HCT116 (cell line): ENCODE data around the gene NOTCH1. TPM values are rescaled to one million over a fixed set of nuclear protein-coding genes. Genes with fewer than 3 reads are reported as not detected.

Source experiments
- ATAC-seq: fragments of 200-7000 bp; cut with Tn5 transposase; 2 replicates; pipeline ENCODE4 v1.9.1; 2020; ENCODE audit warnings: mild to moderate bottlenecking, moderate library complexity
- BruUV-seq: library from RNA; stranded (reverse); fragments of 400-500 nt; replicated peaks from 2 replicates; lab custom pipeline; 2021; lab: Mats Ljungman, UMichigan
- CTCF ChIA-PET: fragments of 300-600 bp; sonication (Branson Sonifier 250); formaldehyde crosslinking; loops from one replicate; lab custom pipeline; 2021; ENCODE audit warnings: antibody characterized with exemption; lab: Charles Lee
- POLR2A ChIA-PET: fragments of 300-600, 350-600 bp; sonication (Branson Sonifier 250); formaldehyde crosslinking; loops from one replicate; lab custom pipeline; 2021; ENCODE audit warnings: antibody characterized with exemption; lab: Charles Lee
- RAD21 ChIA-PET, 2 experiments: fragments of 300-600 bp; sonication (Branson Sonifier 250); formaldehyde crosslinking; loops; one replicate each; lab custom pipeline; 2023; ENCODE audit warnings: low total read pairs in 2 of 2; ENCODE audit not compliant: uncharacterized antibody in 2 of 2, unreplicated experiment in 2 of 2, low non-redundant PET in 1 of 2; lab: Charles Lee
- DNase-seq: peaks from one replicate; pipeline ENCODE4 v3.0.0-alpha.2; 2010; ENCODE audit warnings: low read depth, low spot score
- H2AFZ ChIP-seq: fragments of 200-600 bp; shearing (Covaris generic), sonication (generic); 2 replicates; pipeline ENCODE4 v1.6.1; 2017; ENCODE audit warnings: low read depth, mixed run types, mixed read lengths, antibody characterized with exemption, low read length; ENCODE audit not compliant: poor library complexity, severe bottlenecking
- H3K27ac ChIP-seq: 2 replicates; pipeline ENCODE4 v1.5.1; 2012; ENCODE audit warnings: low read depth, low read length
- H3K27me3 ChIP-seq: fragments of 200-600 bp; sonication (generic); 2 replicates; pipeline ENCODE4 v1.6.1; 2016; ENCODE audit warnings: mixed run types, low read length, mixed read lengths; ENCODE audit not compliant: insufficient read depth
- H3K36me3 ChIP-seq, 2 experiments: fragments of 200-500 bp in 1 of 2; fragments of 200-600 bp in 1 of 2; sonication (Bioruptor generic) in 1 of 2; sonication (generic) in 1 of 2; 2 replicates each; pipeline versions ENCODE4 v1.5.1 to v1.6.1; 2014 to 2016; ENCODE audit warnings: low read length in 2 of 2, inconsistent platforms in 1 of 2, mixed read lengths in 1 of 2, mixed run types in 1 of 2; ENCODE audit not compliant: insufficient read depth in 2 of 2, control insufficient read depth in 1 of 2
- H3K4me1 ChIP-seq, 2 experiments: fragments of 200-600 bp in 1 of 2; sonication (generic) in 1 of 2; 2 replicates each; pipeline versions ENCODE4 v1.5.1 to v1.6.1; 2012 to 2017; ENCODE audit warnings: low read length in 2 of 2, inconsistent platforms in 1 of 2, mild to moderate bottlenecking in 1 of 2, mixed read lengths in 1 of 2, mixed run types in 1 of 2, moderate library complexity in 1 of 2; ENCODE audit not compliant: insufficient read depth in 2 of 2, control insufficient read depth in 1 of 2
- H3K4me2 ChIP-seq: fragments of 200-600 bp; sonication (generic); 2 replicates; pipeline ENCODE4 v1.6.1; 2017; ENCODE audit warnings: mixed run types, low read length, mixed read lengths
- H3K4me3 ChIP-seq, 2 experiments: fragments of 200-600 bp in 1 of 2; sonication (generic) in 1 of 2; replicated peaks in 1 of 2; 2 replicates each; pipeline ENCODE4 v1.5.1; 2011 to 2016; ENCODE audit warnings: low read length in 2 of 2, control low read depth in 1 of 2, low read depth in 1 of 2, mild to moderate bottlenecking in 1 of 2, mixed read lengths in 1 of 2, mixed run types in 1 of 2
- H3K79me2 ChIP-seq: fragments of 200-600 bp; sonication (generic); 2 replicates; pipeline ENCODE4 v1.6.1; 2017; ENCODE audit warnings: mild to moderate bottlenecking, mixed run types, low read length, moderate library complexity, mixed read lengths; ENCODE audit not compliant: insufficient read depth
- H3K9ac ChIP-seq: fragments of 200-600 bp; sonication (generic); 2 replicates; pipeline ENCODE4 v1.6.1; 2016; ENCODE audit warnings: low read length, mixed read lengths
- H3K9me2 ChIP-seq: fragments of 200-600 bp; sonication (generic), shearing (Covaris generic); 2 replicates; pipeline ENCODE4 v1.6.1; 2017; ENCODE audit warnings: mixed run types, mild to moderate bottlenecking, moderate library complexity; ENCODE audit not compliant: insufficient read depth
- H3K9me3 ChIP-seq, 2 experiments: fragments of 200-500 bp in 1 of 2; fragments of 200-600 bp in 1 of 2; sonication (Bioruptor generic) in 1 of 2; sonication (generic) in 1 of 2; 2 replicates each; pipeline ENCODE4 v1.6.1; 2014 to 2017; ENCODE audit warnings: low read length in 2 of 2, mixed read lengths in 2 of 2, inconsistent platforms in 1 of 2, low read depth in 1 of 2, mild to moderate bottlenecking in 1 of 2, mixed run types in 1 of 2, moderate library complexity in 1 of 2; ENCODE audit not compliant: control insufficient read depth in 1 of 2, insufficient read depth in 1 of 2
- H4K20me1 ChIP-seq: fragments of 200-600 bp; sonication (generic), shearing (Covaris generic); 2 replicates; pipeline ENCODE4 v1.6.1; 2017; ENCODE audit warnings: mixed run types, mild to moderate bottlenecking, moderate library complexity; ENCODE audit not compliant: insufficient read depth
- CEBPB ChIP-seq: IDR thresholded peaks from 2 replicates; pipeline ENCODE4 v1.6.1; 2012; ENCODE audit warnings: low read depth
- CTCF ChIP-seq, 3 experiments: fragments of 200-600 bp in 1 of 3; sonication (generic) in 1 of 3; IDR thresholded peaks in 2 of 3; conservative IDR thresholded peaks in 1 of 3; 2 replicates each; pipeline ENCODE4 v1.5.1; 2012 to 2017; ENCODE audit warnings: low read depth in 2 of 3, low read length in 2 of 3, antibody characterized with exemption in 1 of 3, borderline replicate concordance in 1 of 3, control low read depth in 1 of 3, mild to moderate bottlenecking in 1 of 3, mixed read lengths in 1 of 3, mixed run types in 1 of 3, moderate library complexity in 1 of 3; ENCODE audit not compliant: insufficient read depth in 1 of 3
- EGR1 ChIP-seq: IDR thresholded peaks from 2 replicates; pipeline ENCODE4 v1.6.1; 2012; ENCODE audit warnings: low read depth
- SIN3A ChIP-seq: IDR thresholded peaks from 2 replicates; pipeline ENCODE4 v1.6.1; 2012; ENCODE audit warnings: low read depth
- TCF7L2 ChIP-seq: IDR thresholded peaks from 2 replicates; pipeline ENCODE4 v1.7.0; 2011; ENCODE audit warnings: borderline replicate concordance, inconsistent platforms; ENCODE audit not compliant: insufficient read depth, insufficient read length; ENCODE audit errors: extremely low read depth
- ZBTB33 ChIP-seq: IDR thresholded peaks from 2 replicates; pipeline ENCODE4 v1.6.1; 2011; ENCODE audit warnings: mild to moderate bottlenecking, low read length, moderate library complexity; ENCODE audit not compliant: insufficient replicate concordance; ENCODE audit errors: extremely low read depth
- intact Hi-C: fragments of 100-400 bp; cut with micrococcal nuclease; formaldehyde crosslinking; loops from 2 replicates; pipeline ENCODE4 v1.10.0; 2022
- total RNA-seq: library from RNA; stranded (reverse); gene quantifications from one replicate; pipeline ENCODE4 v1.2.1, GENCODE V29; 2021; ENCODE audit not compliant: unreplicated experiment

The NOTCH1 gene
- total RNA-seq, 1 experiment from 2014 or later = 36.2 TPM

GRCh38 chr9:136565715-136566552, 20.1 kb upstream of the NOTCH1 start:
- ATAC-seq (no peak), DNase-seq (no peak)
- Histone ChIP-seq H3K27ac (no peak overlapping the region; the same call in 1 of the 2 replicates), H3K4me2 (no peak overlapping the region), H2AFZ (no peak overlapping the region), H3K27me3 (no peaks in the 10 kb centered on the region), H3K79me2 (no peaks in the 10 kb centered on the region), H3K36me3 (no peaks in the 10 kb centered on the region), H3K4me1 (peaks cover 16 to 44% of the 10 kb centered on the region in 2 experiments), H3K4me3 (no peak overlapping the region), H3K9me3 (no peaks in the 10 kb centered on the region), H4K20me1 (no peaks in the 10 kb centered on the region), H3K9ac (no peak overlapping the region), H3K9me2 (no peaks in the 10 kb centered on the region)
- BruUV-seq = no TSS peak
- RAD21 ChIA-PET = no interaction called here
- no peak for TF ChIP-seq TCF7L2
- no peak for TF ChIP-seq CEBPB
- TF ChIP-seq EGR1 = no peak
- TF ChIP-seq CTCF (IDR thresholded peaks at IDR 0.05 in 2 of 3, conservative IDR thresholded peaks at IDR 0.05 in 1 of 3; ENCODE audit: borderline replicate concordance in 1 of 3, insufficient read depth in 1 of 3, low read depth in 2 of 3, low read length in 2 of 3) = no peak
- TF ChIP-seq ZBTB33 = no peak
- TF ChIP-seq SIN3A = no peak
- POLR2A ChIA-PET = no interaction called here
- intact Hi-C loops = no loop called here
- CTCF ChIA-PET = no interaction called here
